IMR-90 (cell line): ENCODE results near the gene PRSS50. TPM values are rescaled to one million over a fixed set of nuclear protein-coding genes. Genes with fewer than 3 reads are reported as not detected.

Source experiments
- ATAC-seq: fragments of 200-7000 bp; cut with Tn5 transposase; 2 replicates; pipeline ENCODE4 v1.9.1; 2020; ENCODE audit warnings: low read depth, mild to moderate bottlenecking, moderate library complexity
- BruUV-seq: library from RNA; stranded (reverse); fragments of 400-500 nt; replicated peaks from 2 replicates; lab custom pipeline; 2021; lab: Mats Ljungman, UMichigan
- CTCF ChIA-PET: fragments of 300-600 bp; formaldehyde crosslinking; extraction: SDS; loops from one replicate; lab custom pipeline; 2021; ENCODE audit warnings: antibody characterized with exemption; lab: Yijun Ruan, JAX
- POLR2A ChIA-PET: fragments of 300-600 bp; sonication (Branson Sonifier 250); formaldehyde crosslinking; loops from one replicate; lab custom pipeline; 2022; ENCODE audit warnings: antibody characterized with exemption; ENCODE audit not compliant: unreplicated experiment; lab: Charles Lee
- DNase-seq: peaks from one replicate; pipeline ENCODE4 v3.0.0; 2013
- H2AFZ ChIP-seq: replicated peaks from 2 replicates; pipeline ENCODE3; 2013; ENCODE audit warnings: low read length, mild to moderate bottlenecking; ENCODE audit not compliant: poor library complexity
- H2AK5ac ChIP-seq: 2 replicates; pipeline ENCODE4 v1.6.1; 2013; ENCODE audit warnings: low read depth, low read length, inconsistent platforms
- H2AK9ac ChIP-seq: replicated peaks from 2 replicates; pipeline ENCODE3; 2013; ENCODE audit warnings: mild to moderate bottlenecking, low read depth, low read length, moderate library complexity; ENCODE audit not compliant: poor library complexity
- H2BK120ac ChIP-seq: 2 replicates; pipeline ENCODE4 v1.6.1; 2013; ENCODE audit warnings: low read depth, low read length, inconsistent platforms
- H2BK15ac ChIP-seq: 3 replicates; pipeline ENCODE4 v1.6.1; 2013; ENCODE audit warnings: low read depth, low read length, inconsistent platforms
- H2BK20ac ChIP-seq: 2 replicates; pipeline ENCODE4 v1.6.1; 2013; ENCODE audit warnings: low read depth, mild to moderate bottlenecking, inconsistent platforms, low read length, moderate library complexity
- H2BK5ac ChIP-seq: 2 replicates; pipeline ENCODE4 v1.6.1; 2013; ENCODE audit warnings: mild to moderate bottlenecking, low read depth, low read length, inconsistent platforms; ENCODE audit not compliant: poor library complexity, severe bottlenecking
- H3K14ac ChIP-seq: replicated peaks from 2 replicates; pipeline ENCODE4 v1.6.1; 2013; ENCODE audit warnings: low read depth, low read length, inconsistent platforms
- H3K18ac ChIP-seq: 2 replicates; pipeline ENCODE4 v1.6.1; 2013; ENCODE audit warnings: low read depth, low read length, control low read depth
- H3K23ac ChIP-seq: 2 replicates; pipeline ENCODE4 v1.6.1; 2013; ENCODE audit warnings: low read depth, low read length, inconsistent platforms
- H3K27ac ChIP-seq: 2 replicates; pipeline ENCODE4 v1.5.1; 2013; ENCODE audit warnings: mild to moderate bottlenecking, control low read depth, low read length; ENCODE audit not compliant: insufficient read depth
- H3K27me3 ChIP-seq: 2 replicates; pipeline ENCODE4 v1.6.1; 2013; ENCODE audit warnings: low read length; ENCODE audit not compliant: control insufficient read depth, insufficient read depth
- H3K36me3 ChIP-seq: 2 replicates; pipeline ENCODE4 v1.6.1; 2013; ENCODE audit warnings: low read length, mixed read lengths; ENCODE audit not compliant: control insufficient read depth, insufficient read depth
- H3K4ac ChIP-seq: 2 replicates; pipeline ENCODE4 v1.6.1; 2013; ENCODE audit warnings: low read depth, low read length, inconsistent platforms
- H3K4me1 ChIP-seq: 2 replicates; pipeline ENCODE4 v1.6.1; 2013; ENCODE audit warnings: low read length, mixed read lengths; ENCODE audit not compliant: control insufficient read depth, insufficient read depth
- H3K4me2 ChIP-seq: 2 replicates; pipeline ENCODE4 v1.6.1; 2013; ENCODE audit warnings: low read depth, mild to moderate bottlenecking, control low read depth, low read length, moderate library complexity
- H3K4me3 ChIP-seq: 2 replicates; pipeline ENCODE4 v1.5.1; 2013; ENCODE audit warnings: low read depth, mild to moderate bottlenecking, control low read depth, low read length, moderate library complexity; ENCODE audit not compliant: insufficient read depth
- H3K56ac ChIP-seq: 2 replicates; pipeline ENCODE4 v1.6.1; 2013; ENCODE audit warnings: low read length, inconsistent platforms; ENCODE audit not compliant: insufficient read depth; ENCODE audit errors: extremely low read depth
- H3K79me1 ChIP-seq, 2 experiments: 2 replicates each; pipeline ENCODE4 v1.6.1; 2013; ENCODE audit warnings: low read length in 2 of 2, inconsistent platforms in 1 of 2, low read depth in 1 of 2
- H3K9ac ChIP-seq: 2 replicates; pipeline ENCODE4 v1.6.1; 2013; ENCODE audit warnings: low read depth, low read length, control low read depth
- H3K9me1 ChIP-seq: 2 replicates; pipeline ENCODE4 v1.6.1; 2013; ENCODE audit warnings: low read length, inconsistent platforms; ENCODE audit not compliant: insufficient read depth
- H3K9me3 ChIP-seq: 2 replicates; pipeline ENCODE4 v1.6.1; 2013; ENCODE audit warnings: low read length; ENCODE audit not compliant: control insufficient read depth, insufficient read depth
- H4K20me1 ChIP-seq: 2 replicates; pipeline ENCODE4 v1.6.1; 2013; ENCODE audit warnings: low read length, inconsistent platforms; ENCODE audit not compliant: insufficient read depth
- H4K5ac ChIP-seq: 2 replicates; pipeline ENCODE4 v1.6.1; 2013; ENCODE audit warnings: mild to moderate bottlenecking, low read depth, low read length, control low read depth
- H4K8ac ChIP-seq, 2 experiments: 2 replicates each; pipeline ENCODE4 v1.6.1; 2013; ENCODE audit warnings: low read depth in 2 of 2, low read length in 2 of 2, control low read depth in 1 of 2, inconsistent platforms in 1 of 2
- H4K91ac ChIP-seq: 2 replicates; pipeline ENCODE4 v1.6.1; 2013; ENCODE audit warnings: low read depth, low read length, inconsistent platforms; ENCODE audit not compliant: insufficient read depth
- BHLHE40 ChIP-seq: fragments of 150-350 bp; IDR thresholded peaks from 2 replicates; pipeline ENCODE4 v1.6.1; 2016; ENCODE audit warnings: mild to moderate bottlenecking, low read depth, low read length
- RAD21 ChIP-seq: IDR thresholded peaks from 2 replicates; pipeline ENCODE4 v1.6.1; 2012; ENCODE audit warnings: low read length, improper control_type of control experiment
- RCOR1 ChIP-seq: IDR thresholded peaks from 2 replicates; pipeline ENCODE4 v1.6.1; 2012; ENCODE audit warnings: mild to moderate bottlenecking, low read length, improper control_type of control experiment; ENCODE audit not compliant: insufficient replicate concordance
- RFX5 ChIP-seq: IDR thresholded peaks from 2 replicates; pipeline ENCODE4 v1.8.0; 2012; ENCODE audit warnings: low read depth, mild to moderate bottlenecking, low read length, moderate library complexity
- WGBS, 2 experiments: methylation state at CpG; one replicate each; pipeline versions ENCODE4 v1.1.5 to v1.1.7; 2013; ENCODE audit warnings: missing lambda C conversion rate in 2 of 2; ENCODE audit not compliant: insufficient read length in 1 of 2; ENCODE audit errors: extremely low coverage in 2 of 2; 5-methylcytosine and 5-hydroxymethylcytosine counted together
- dilution Hi-C: fragments of 300-500 bp; cut with HindIII; formaldehyde crosslinking; loops from one replicate; pipeline ENCODE4 v1.14.3; 2018; ENCODE audit warnings: low sequenced_read_pairs; ENCODE audit not compliant: unreplicated experiment
- in situ Hi-C: fragments of 300-500 bp; cut with MboI; formaldehyde crosslinking; loops from 3 replicates; pipeline ENCODE4 v1.14.3; 2019; ENCODE audit warnings: low sequenced_read_pairs, inconsistent platforms, mixed read lengths
- intact Hi-C: fragments of 100-400 bp; cut with micrococcal nuclease; formaldehyde crosslinking; loops from 2 replicates; pipeline ENCODE4 v1.10.0; 2022
- polyA plus RNA-seq, 3 experiments: library from polyadenylated mRNA; depleted of rRNA; stranded (reverse); fragments of >200 nt; gene quantifications; 2 replicates each; pipeline ENCODE4 v1.2.3, GENCODE V29; 2012; ENCODE audit warnings: low replicate concordance in 1 of 3
- total RNA-seq: library from RNA; depleted of rRNA; stranded (reverse); fragments of >200 nt; gene quantifications from 2 replicates; pipeline ENCODE4 v1.2.3, GENCODE V29; 2012
- TF ChIP-seq, protein P1 (sequence below): conservative IDR thresholded peaks from 2 replicates; pipeline ENCODE4 v1.5.1; 2012; ENCODE audit warnings: mild to moderate bottlenecking, low read depth, low read length, improper control_type of control experiment

The PRSS50 gene
- total and polyA plus RNA-seq, 2 of the 4 experiments (the other 2 are of a cell fraction): not detected

- no peak overlapping the region for H3K4me3 ChIP-seq
- H2AK5ac ChIP-seq: no peak overlapping the region
- no peaks in the 10 kb centered on the region for H3K36me3 ChIP-seq
- ATAC-seq (no peak), DNase-seq (no peak)
- no peak overlapping the region for H2BK20ac ChIP-seq
- H2BK15ac ChIP-seq: no peak overlapping the region
- H4K8ac ChIP-seq: no peak overlapping the region
- H3K14ac ChIP-seq: no peak overlapping the region
- peaks cover 15% of the 10 kb centered on the region for H3K4me1 ChIP-seq
- no peaks in the 10 kb centered on the region for H3K79me1 ChIP-seq
- CTCF ChIA-PET: interaction anchor here (3.9 kb wide), 1 partner anchor 211 kb away, joined by 14 read pairs; no protein-coding TSS in a partner anchor
- no peak overlapping the region for H2AK9ac ChIP-seq
- in situ Hi-C loops (loop anchor here (5.0 to 25.0 kb wide), 2 partner anchors 197 to 662 kb away; no protein-coding TSS in a partner anchor), intact Hi-C loops (no loop called here), dilution Hi-C loops (no loop called here)
- WGBS, 2 experiments: no CpG with 5 or more reads among the region's 8 CpGs
- TF ChIP-seq, protein P1, sequence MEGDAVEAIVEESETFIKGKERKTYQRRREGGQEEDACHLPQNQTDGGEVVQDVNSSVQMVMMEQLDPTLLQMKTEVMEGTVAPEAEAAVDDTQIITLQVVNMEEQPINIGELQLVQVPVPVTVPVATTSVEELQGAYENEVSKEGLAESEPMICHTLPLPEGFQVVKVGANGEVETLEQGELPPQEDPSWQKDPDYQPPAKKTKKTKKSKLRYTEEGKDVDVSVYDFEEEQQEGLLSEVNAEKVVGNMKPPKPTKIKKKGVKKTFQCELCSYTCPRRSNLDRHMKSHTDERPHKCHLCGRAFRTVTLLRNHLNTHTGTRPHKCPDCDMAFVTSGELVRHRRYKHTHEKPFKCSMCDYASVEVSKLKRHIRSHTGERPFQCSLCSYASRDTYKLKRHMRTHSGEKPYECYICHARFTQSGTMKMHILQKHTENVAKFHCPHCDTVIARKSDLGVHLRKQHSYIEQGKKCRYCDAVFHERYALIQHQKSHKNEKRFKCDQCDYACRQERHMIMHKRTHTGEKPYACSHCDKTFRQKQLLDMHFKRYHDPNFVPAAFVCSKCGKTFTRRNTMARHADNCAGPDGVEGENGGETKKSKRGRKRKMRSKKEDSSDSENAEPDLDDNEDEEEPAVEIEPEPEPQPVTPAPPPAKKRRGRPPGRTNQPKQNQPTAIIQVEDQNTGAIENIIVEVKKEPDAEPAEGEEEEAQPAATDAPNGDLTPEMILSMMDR: no peak
- no peak for TF ChIP-seq RFX5
- TF ChIP-seq RCOR1: no peak
- TF ChIP-seq BHLHE40: no peak
- TF ChIP-seq RAD21: no peak
- H2BK5ac ChIP-seq: no peak overlapping the region
- H3K9me3 ChIP-seq: no peaks in the 10 kb centered on the region
- no peak overlapping the region for H4K5ac ChIP-seq
- peaks cover 8% of the 10 kb centered on the region; the same call in 1 of the 2 replicates for H3K9me1 ChIP-seq
- no peaks in the 10 kb centered on the region; the same call in 1 of the 2 replicates for H4K20me1 ChIP-seq
- no TSS peak for BruUV-seq
- no peak overlapping the region for H3K4ac ChIP-seq
- H3K27ac ChIP-seq: no peak overlapping the region
- POLR2A ChIA-PET: no interaction called here
- H3K9ac ChIP-seq: no peak overlapping the region
- H3K27me3 ChIP-seq: peaks cover 32% of the 10 kb centered on the region
- no peak overlapping the region for H3K23ac ChIP-seq
- no peak overlapping the region for H3K56ac ChIP-seq
- H2AFZ ChIP-seq: no peak overlapping the region
- no peak overlapping the region for H4K91ac ChIP-seq
- H2BK120ac ChIP-seq: no peak overlapping the region
- no peak overlapping the region for H3K4me2 ChIP-seq
- H3K18ac ChIP-seq: no peak overlapping the region
Measured at GRCh38 chr3:46699676-46700523, 17.8 kb downstream of the PRSS50 start.
